RWPE2 (cell line): Measurements from ENCODE around the gene FLT1.

Experiments
- ATAC-seq: fragments of 200-7000 bp; cut with Tn5 transposase; 3 replicates; pipeline ENCODE4 v1.9.1; 2021; ENCODE audit warnings: low read depth
- DNase-seq: peaks from one replicate; pipeline ENCODE4 v3.0.0-alpha.2; 2020; ENCODE audit warnings: low spot score
- H3K27ac ChIP-seq: fragments of 450-650 bp; 2 replicates; pipeline ENCODE4 v1.5.1; 2017; ENCODE audit warnings: mild to moderate bottlenecking; ENCODE audit not compliant: poor library complexity, severe bottlenecking
- H3K27me3 ChIP-seq: fragments of 250-450 bp; sonication (Bioruptor Pico); 2 replicates; pipeline ENCODE4 v1.5.1; 2021; ENCODE audit warnings: mild to moderate bottlenecking, moderate library complexity; ENCODE audit not compliant: insufficient read depth, poor library complexity, severe bottlenecking
- H3K36me3 ChIP-seq: fragments of 250-450 bp; sonication (Bioruptor Pico); 2 replicates; pipeline ENCODE4 v1.5.1; 2020; ENCODE audit warnings: low read depth, mild to moderate bottlenecking, moderate library complexity
- H3K4me1 ChIP-seq: fragments of 250-450 bp; sonication (Bioruptor Pico); 2 replicates; pipeline ENCODE4 v1.5.1; 2021; ENCODE audit warnings: mild to moderate bottlenecking, moderate library complexity; ENCODE audit not compliant: insufficient read depth, poor library complexity, severe bottlenecking
- H3K4me3 ChIP-seq: fragments of 250-450 bp; sonication (Bioruptor Pico); 2 replicates; pipeline ENCODE4 v1.5.1; 2021; ENCODE audit warnings: mild to moderate bottlenecking, moderate library complexity; ENCODE audit not compliant: severe bottlenecking
- H3K9me3 ChIP-seq: fragments of 250-450 bp; sonication (Bioruptor Pico); 2 replicates; pipeline ENCODE4 v1.5.1; 2021; ENCODE audit warnings: mild to moderate bottlenecking, moderate library complexity; ENCODE audit not compliant: severe bottlenecking
- TF ChIP-seq, protein P1 (sequence below): fragments of 450-650 bp; IDR thresholded peaks from one replicate; pipeline ENCODE4 v1.5.1; 2017; ENCODE audit warnings: mild to moderate bottlenecking, moderate library complexity; ENCODE audit not compliant: poor library complexity, severe bottlenecking

FLT1 gene

DNA sequence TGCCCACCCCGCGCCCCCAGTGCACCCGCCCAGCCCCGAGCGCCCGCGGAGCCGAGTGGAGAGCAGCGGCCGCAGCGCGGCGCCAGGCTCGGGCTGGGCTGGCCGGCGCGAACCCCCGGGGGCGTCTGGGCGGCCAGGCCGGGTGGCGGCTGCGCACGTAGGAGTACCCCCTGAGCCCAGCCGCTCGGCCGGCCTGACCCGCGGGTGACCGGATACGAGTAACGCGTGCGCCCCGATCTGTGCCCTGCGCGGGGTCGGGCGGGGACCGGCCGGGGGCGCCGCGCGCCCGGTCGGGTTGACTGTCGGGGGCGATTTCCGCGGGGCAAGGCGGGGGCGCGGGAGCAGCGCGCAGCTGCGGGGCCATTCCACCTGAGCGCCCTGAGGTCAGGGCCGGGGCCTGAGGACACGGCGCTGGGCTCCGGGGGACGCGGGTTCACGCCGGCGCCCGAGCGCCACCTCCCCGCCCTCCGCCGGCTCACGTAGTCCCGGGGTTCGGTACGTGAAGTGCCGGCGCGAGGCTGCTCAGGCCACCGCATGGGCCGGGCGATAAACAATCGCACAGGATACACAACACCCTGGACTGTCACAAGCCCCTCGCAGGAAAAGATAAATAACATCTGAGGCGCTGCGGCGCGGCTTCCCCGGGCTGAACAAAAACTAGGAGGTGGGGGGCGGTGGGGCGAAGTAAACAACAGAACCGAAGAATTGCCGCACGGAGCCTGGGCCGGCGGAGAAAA lies 37.6 kb upstream of the FLT1 start:
- Histone ChIP-seq H3K4me3 (peak overlapping the region; percentile 19), H3K9me3 (no peaks in the 10 kb centered on the region), H3K36me3 (no peaks in the 10 kb centered on the region), H3K27ac (no peak overlapping the region), H3K4me1 (peaks cover 3% of the 10 kb centered on the region), H3K27me3 (peaks cover 44% of the 10 kb centered on the region)
- DNase-seq, result no peak
- no peak for ATAC-seq
- TF ChIP-seq, protein P1, sequence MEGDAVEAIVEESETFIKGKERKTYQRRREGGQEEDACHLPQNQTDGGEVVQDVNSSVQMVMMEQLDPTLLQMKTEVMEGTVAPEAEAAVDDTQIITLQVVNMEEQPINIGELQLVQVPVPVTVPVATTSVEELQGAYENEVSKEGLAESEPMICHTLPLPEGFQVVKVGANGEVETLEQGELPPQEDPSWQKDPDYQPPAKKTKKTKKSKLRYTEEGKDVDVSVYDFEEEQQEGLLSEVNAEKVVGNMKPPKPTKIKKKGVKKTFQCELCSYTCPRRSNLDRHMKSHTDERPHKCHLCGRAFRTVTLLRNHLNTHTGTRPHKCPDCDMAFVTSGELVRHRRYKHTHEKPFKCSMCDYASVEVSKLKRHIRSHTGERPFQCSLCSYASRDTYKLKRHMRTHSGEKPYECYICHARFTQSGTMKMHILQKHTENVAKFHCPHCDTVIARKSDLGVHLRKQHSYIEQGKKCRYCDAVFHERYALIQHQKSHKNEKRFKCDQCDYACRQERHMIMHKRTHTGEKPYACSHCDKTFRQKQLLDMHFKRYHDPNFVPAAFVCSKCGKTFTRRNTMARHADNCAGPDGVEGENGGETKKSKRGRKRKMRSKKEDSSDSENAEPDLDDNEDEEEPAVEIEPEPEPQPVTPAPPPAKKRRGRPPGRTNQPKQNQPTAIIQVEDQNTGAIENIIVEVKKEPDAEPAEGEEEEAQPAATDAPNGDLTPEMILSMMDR, result no peak

DNA sequence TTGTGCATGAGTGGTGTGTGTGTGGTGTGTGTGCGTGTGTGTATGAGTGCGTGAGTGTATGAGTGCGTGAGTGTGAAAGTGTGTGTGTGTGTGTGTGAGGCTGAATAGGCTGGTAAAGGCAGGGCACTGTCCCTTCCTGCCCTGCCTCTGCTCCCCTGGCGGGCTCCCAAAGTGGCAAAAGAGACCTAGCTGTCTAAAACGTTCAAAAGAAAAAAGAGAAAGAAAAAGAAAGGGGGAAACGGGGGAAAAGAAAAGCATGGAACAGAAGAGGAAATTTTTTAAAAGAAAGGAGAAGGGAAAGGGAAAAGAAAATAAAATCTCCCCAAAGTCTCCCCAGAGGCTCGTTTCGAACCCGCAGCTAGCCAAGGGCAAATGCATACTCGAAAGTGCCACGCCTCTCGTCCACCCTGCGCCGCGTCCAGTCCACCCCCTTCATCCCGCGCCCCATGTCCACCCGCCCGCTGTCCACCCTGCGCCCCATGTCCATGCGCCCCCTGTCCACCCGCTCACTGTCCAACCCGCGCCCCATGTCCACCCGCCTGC lies 37.0 kb upstream of the FLT1 start:
- DNase-seq (no peak), ATAC-seq (no peak)
- H3K27ac ChIP-seq, result no peak overlapping the region
- TF ChIP-seq, protein P1, result no peak
- H3K27me3 ChIP-seq, result peaks cover 44% of the 10 kb centered on the region
- no peaks in the 10 kb centered on the region for H3K36me3 ChIP-seq
- no peaks in the 10 kb centered on the region for H3K9me3 ChIP-seq
- H3K4me1 ChIP-seq, result peaks cover 3% of the 10 kb centered on the region
- H3K4me3 ChIP-seq, result peak overlapping the region; percentile 19

DNA sequence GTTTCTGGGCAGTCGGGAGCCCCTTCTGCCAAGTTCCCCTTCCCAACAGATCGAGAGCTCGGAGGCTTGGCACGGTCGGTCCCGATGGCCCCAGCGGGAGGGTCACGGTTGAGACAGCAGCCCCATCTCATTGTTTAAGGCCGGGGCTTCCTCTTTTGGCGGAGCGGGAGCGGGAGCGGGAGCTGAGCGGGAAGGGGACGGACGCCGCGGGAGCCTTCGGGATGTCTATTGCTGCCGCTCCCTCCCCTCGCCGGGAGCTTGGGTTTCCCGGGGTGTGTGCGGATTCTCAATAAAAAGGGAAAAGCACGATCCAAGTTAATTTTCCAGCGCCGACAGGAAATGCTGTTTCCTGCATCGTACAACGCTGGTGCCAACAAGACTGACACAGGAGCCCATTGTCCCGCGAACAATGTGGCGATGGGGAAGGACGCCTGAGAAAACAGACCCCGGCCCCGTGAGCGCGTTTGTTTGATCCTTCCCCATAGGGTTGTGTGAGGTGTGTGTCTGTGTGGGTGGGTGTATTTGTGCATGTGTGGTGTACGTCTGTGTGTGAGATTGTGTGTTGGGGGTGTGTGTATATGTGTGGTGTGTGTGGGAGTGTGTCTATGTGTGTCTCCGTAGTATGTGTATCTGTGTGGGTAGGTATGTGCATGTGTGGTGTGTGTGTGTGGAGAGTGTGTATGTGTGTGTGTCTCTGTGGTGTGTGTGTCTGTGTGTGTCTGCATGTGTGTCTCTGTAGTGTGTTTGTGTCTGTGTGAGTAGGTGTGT lies 36.3 kb upstream of the FLT1 start:
- no peak overlapping the region for H3K27ac ChIP-seq
- H3K4me1 ChIP-seq, result no peaks in the 10 kb centered on the region
- H3K36me3 ChIP-seq, result no peaks in the 10 kb centered on the region
- peak; percentile 46 for ATAC-seq
- no peak overlapping the region for H3K4me3 ChIP-seq
- TF ChIP-seq, protein P1, result no peak
- peaks cover 44% of the 10 kb centered on the region for H3K27me3 ChIP-seq
- DNase-seq, result no peak
- H3K9me3 ChIP-seq, result no peaks in the 10 kb centered on the region

DNA sequence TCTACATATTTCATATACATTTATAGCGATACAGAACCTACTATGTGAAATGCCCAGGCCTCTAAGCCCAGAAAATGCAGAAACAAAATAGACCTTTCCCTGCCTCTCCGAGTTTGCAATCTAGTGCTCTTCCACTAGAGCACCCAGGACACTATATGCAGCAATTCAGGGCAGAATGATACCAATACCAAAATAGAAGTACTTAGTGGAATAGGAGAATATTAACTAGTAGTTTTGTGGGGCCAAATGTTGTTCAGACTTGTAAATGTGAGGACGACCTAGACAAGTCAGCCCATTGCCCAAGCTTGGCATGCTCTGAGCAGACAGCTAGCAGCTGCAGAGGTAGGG lies 35.8 kb upstream of the FLT1 start:
- H3K27me3 ChIP-seq, result peaks cover 44% of the 10 kb centered on the region
- H3K27ac ChIP-seq, result no peak overlapping the region
- DNase-seq, result no peak

More for the DNA sequence above, 35.8 kb upstream of the FLT1 start:
- TF ChIP-seq, protein P1, result no peak
- no peaks in the 10 kb centered on the region for H3K36me3 ChIP-seq
- no peaks in the 10 kb centered on the region for H3K9me3 ChIP-seq
- H3K4me3 ChIP-seq, result no peak overlapping the region
- peak; percentile 16; the same call in 1 of the 3 replicates for ATAC-seq
- H3K4me1 ChIP-seq, result no peaks in the 10 kb centered on the region
